SKM-1 (cell line): ENCODE results near the gene DDX54.
A peak's percentile ranks its signal among the peaks of the same experiment; 100 is the strongest.
"Not testable (repeated sequence)": the region's sequence is repeated elsewhere in the genome, so short reads cannot be mapped to it uniquely, and the experiment has no call there.

Source experiments
- DNase-seq: peaks from one replicate; lab custom pipeline; 2025; ENCODE audit not compliant: unreplicated experiment; lab: John Stamatoyannopoulos, UW

Gene DDX54

DNA sequence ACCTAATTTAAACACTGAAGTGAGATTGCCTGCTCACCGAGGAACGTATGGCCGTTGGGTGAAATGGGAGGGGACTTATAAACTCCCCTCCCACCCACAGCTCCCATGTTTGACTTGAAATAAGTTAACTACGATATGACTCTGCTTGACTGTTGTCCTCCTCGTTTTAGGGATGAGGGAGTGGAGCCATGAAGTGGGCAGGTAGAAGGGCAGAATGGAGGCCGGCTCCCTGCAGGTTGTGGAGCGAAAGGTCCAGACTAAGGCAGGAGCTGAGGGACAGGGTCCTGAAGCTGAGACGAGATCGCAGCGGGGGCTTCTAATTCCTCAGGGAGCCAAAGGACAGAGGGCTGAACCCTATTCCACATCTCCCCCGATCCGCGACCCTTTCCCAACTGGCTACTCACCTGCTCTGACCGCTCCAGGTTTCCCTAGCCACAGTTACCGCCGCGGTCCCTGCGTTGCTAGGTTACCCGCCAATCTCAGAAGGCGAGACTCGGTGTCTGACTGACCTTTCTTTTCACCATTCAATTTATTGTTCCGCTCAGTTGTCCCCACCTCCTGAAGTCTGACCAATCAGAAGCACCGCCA lies 35.4 kb upstream of the DDX54 start:
- no peak for DNase-seq

GRCh38 chr12:113216027-113216426 lies 30.7 kb upstream of the DDX54 start:
- no peak for DNase-seq

DNA sequence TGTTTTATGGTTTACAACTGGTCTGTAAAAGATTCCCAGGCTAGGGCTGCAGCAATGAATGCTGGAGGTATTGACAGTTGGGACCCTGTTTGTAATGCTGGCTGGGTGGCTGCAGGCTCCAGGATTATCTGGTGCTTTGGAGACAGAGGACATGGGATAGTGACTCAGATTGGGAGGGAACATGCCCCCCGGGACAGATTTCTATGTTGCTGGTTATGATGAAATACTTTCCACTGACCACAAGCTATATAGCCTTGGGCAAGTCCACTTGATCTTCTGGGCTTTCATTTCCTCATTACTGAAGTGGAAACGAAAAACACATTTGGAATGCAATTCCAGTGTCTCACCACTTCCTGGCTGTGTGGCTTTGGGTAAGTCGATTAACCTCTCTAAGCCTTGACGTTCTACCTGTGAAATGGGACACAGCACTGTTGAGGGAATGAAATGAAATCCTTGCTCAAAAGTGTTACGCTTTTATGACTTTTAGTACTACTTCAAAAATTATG lies 29.7 kb upstream of the DDX54 start:
- peak; percentile 59 for DNase-seq

GRCh38 chr12:113211160-113211559 lies 25.9 kb upstream of the DDX54 start:
- DNase-seq: no peak

DNA sequence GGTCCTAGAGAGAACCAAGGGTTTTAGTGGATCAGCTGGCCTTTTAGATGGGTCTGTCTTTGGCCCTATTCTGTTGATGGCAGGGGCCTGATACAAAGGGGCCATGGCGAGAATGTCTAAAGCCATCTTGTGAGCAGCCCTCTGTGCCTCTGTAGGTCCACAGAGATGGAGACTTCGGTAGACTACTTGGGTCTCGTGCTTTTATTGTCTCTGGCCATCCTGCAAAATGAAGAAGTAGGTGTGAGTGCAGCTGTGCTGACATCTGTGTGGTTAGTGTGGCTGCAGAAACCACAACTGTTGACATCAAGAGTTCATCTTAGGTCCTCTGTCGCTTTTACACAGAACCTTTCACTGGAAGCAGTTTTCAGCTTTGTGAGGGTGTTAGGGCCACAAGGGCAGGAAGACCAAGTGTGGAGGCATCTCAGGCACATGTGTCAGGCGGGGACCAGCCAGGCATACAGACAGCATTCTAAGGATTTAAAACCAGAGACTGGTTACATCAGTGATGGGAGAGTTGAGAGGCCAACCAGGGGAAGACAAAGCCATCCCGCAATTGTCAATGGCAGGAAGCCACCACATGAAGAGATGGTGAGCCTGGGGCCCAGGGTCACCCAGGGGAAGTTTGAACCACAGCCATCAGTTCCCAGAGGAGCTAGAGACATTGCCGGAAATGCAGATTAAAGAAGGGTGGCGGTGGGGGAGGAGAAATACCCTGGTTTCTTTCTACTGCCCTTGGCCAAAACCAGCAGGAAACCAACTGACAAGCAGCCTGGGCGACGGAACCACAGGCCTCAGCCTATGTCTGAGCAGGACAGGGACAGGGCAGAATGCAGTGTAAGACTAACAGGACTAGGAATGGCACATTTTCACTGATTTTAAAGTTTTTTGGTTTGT lies 23.0 kb upstream of the DDX54 start:
- DNase-seq: peak; percentile 67

DNA sequence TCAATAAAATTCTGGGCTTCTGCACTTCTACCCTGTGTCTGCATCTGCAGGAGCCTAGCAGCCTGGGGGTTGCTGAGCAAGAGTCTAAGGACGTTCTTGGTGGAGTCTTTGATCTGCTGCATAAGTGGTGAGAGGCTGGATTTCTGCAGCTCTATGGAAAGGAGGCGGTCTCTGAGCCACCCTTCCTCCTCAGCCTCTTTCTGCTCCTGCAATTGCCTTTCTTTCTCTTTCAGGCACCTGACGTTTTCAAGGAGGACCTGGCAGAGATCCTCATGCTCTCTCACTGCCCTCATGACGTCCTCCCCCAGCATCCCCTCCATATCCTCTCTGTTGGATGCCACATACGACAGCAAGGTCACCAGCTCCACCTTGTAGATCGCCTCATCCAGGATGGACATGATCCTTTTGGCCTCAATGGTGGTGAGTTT lies 22.3 kb upstream of the DDX54 start:
- no peak for DNase-seq

DNA sequence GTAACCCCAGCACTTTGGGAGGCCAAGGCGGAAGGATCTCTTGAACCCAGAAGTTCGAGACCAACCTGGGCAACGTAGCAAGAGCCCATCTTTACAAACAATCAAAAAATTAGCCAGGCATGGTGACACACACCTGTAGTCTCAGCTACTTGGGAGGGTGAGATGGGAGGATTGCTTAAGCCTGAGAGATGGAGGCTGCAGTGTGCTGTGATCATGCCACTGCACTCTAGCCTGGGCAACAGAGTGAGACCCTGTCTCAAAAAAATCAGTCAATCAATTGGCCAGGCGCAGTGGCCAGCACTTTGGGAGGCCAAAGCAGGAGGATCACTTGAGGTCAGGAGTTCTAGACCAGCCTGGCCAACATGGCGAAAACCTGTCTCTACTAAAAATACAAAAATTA lies 21.5 kb upstream of the DDX54 start:
- not testable (repeated sequence) for DNase-seq

DNA sequence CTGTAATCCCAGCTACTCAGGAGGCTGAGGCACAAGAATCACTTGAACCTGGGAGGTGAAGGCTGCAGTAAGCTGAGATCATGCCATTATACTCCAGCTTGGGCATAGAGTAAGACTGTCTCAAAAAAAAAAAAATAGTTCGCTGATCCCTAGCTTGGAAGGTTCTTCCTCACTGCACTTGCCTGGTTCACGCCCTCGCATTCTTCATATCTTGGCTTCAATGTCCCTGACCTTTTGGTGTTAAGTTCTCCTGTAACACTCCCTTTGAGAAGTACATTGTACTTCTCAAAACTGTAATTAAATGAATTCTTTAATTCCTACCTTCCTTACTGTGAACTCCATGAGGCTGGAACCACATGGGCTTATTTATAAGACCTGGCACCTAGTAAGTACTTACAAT lies 19.5 kb upstream of the DDX54 start:
- no peak for DNase-seq

- no peak for DNase-seq
These were observed 18.8 kb upstream of the DDX54 start for GRCh38 chr12:113203852-113204760.

DNA sequence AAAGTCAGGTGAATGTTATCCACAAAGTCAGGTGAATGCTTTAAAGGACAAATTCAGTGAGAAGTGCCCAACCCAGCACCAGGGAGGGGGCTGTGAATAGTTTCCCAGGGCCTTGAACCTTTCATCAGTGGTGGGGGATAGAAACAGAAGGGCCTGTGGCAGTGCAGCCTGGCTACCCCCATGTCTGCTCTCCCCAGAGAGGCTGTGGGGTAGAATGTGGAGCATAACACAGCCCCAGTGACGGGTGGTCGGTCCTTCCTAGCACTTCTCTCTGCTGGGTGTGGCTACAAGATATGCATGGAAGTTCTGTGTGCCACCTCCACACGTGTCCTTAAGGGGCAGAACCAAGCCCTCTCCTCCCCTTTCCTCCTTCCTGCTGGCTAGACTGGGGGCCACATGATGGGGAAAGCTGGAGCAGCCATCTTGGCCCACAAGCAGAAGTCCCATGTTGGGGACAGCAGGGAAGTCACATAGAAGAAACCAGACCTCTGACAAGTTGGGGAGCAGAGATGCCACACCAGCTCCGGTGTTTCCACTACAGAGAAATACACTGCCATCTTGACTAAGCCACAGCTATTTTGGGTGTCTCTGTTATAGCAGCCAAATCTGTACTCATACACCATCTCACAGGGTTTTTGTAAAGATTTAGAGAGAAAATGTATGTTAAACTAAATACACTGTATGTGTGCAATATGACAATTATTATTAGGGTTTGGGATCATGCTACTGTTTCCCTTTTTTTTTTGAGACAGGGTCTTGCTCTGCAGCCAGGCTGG lies 17.2 kb upstream of the DDX54 start:
- no peak for DNase-seq

DNA sequence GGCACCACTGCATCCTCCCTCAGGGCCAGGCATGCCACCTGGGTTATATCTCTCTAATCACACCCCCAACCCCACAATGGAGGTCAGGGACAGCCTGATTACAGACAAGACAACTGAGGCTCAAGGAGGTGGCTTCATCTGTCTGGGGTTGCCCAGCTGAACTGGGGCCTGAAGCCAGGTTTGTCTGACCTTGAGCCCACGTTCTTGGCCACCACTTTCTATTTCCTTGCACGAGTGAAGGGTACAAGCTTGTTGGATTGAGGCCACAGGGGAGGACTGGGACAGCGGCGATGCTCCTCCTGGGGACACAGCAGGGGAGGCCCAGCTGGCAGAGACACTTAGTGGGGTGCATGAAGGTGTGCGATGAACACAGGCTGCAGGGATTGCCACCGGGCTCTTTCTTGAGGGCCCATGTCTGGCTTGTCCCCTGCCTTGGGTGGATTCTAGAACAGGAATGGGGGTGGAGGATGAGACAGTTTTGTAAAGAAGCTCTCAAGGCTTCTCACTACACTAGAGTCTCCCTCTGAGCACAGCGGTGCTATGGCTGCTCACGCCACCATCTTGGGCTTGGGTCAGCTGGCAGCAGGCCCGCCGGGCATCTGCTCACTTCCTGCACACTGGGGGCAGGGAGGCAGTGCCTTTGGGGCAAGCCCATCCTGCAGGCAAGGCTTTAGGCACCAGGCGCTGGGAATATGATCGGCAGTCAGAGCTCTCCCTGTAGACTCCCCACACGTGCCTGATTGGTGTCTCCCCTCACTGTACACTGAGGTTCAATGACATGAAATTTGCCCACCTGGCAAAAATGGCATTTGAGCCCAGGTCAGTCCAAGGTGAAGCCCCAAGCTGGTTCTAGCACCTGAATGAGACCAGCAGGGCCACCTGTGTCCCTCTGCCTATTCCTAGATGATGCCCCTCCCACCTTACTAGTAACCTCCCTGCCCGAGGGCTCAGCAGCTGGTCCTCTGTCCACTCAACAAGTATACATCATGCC lies 16.2 kb upstream of the DDX54 start:
- DNase-seq: no peak

DNA sequence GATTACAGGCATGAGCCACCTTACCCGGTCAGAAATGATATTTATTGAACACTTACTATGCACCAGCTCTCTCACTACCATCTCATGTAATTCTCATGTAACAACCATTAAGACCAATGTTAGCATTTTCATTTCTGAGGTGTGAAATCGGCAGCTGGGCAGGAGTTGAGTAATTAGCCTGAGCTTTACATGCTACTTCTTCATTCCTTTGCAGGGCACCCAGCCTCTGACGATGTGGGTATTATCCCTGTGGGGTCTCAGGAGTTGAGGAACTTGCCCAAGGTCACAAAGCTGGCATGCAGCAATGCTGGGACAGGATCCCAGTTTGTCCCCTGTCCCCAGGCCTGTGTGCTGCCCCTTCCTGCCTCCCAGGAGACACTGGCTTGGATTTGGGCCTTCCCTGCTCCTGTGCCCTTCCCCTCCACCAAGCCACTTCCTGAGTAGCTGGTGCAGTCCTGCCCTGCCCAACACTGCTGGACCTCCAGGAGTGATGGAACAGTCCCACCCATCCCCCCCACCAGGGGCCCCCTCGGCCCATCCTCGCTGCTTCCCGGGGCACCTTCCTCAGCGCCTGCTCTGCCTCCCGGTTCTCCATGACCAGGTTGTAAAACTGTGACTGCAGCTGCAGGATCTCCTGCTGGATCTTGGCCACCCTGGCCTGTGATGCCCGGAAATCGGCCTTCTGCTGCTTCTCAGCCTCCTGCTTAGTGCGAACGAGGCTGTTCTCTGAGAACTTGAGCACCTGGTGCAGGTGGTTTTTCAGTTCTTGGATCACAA lies 14.9 kb upstream of the DDX54 start:
- DNase-seq: no peak

DNA sequence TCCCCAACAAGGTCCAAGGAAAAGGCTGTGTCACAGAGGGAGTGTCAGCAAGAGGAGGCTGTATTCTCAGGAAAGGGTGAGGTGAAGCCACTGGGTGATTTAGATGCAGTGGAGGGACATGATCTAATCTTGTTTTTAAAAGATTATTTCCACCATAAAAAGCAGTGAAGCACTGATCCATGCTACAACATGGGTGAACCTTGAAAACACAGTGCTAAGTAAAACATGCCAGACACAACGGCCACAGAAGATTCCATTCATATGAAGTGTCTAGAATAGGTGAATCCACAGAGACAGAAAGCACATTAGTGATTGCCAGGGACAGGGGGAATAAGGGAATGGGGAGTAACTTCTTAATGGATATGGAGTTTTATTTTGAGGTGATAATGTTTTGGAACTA lies 13.0 kb upstream of the DDX54 start:
- DNase-seq: no peak

DNA sequence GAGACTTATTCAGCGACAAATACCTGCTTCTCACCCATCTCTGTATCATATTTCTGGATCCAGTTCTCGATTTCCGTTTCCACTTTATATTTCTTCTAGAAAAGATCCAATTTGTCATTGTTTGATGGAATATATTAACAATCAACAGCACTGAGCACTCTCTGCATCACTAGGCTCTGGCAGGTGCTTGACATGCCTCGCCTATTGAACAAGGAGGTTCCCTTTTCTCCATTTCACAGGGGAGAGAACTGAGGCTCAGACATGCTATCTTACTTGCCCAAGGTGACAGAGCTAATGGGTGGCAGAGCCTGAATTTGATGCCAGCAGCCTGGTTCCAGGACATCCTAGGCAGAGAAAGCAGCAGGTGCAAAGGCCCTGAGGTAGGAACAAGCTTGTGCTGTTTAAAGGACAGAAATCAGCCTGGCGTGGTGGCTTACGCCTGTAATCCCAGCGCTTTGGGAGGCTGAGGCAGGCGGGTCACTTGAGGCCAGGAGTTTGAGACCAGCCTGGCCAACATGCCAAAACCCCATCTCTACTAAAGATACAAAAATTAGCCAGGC lies 12.3 kb upstream of the DDX54 start:
- DNase-seq: no peak

DNA sequence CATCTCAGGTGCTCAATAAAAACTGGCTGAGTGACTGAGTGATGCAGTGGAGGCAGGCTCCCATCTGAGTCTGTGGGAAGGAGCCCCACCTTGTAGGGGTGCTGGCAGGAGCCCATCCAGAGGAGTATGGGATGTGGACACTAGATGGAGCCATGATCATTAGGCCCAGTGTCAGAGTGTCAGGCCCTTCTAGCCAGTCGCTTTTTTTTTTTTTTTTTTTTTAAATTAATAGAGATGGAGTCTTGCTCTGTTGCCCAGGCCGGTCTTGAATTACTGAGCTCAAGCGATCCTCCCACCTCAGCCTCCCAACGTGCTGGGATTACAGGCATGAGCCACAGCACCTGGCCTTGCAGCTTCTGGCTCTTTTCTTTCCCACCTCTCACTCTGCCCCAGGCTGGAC lies 11.7 kb upstream of the DDX54 start:
- peak; percentile 15 for DNase-seq

DNA sequence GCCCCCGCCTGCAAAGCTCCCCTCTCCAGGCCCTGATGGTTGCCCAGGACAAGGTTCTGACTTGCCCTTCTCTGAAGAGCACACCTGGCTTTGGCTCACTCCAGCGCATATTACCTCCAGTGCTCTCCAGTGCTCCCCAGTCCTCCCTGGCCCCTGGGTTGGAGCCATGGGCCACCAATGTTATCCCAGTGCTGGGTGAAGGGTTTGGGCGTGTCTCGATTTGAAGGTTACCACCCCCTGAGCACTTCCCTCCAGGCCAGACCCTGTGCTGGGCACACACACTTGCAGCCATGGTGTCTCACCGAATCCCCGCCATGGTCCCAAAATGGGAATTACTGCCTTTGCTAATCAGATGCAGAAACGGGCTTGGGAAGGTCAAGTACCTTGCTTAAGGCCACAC lies 11.3 kb upstream of the DDX54 start:
- DNase-seq: no peak

DNA sequence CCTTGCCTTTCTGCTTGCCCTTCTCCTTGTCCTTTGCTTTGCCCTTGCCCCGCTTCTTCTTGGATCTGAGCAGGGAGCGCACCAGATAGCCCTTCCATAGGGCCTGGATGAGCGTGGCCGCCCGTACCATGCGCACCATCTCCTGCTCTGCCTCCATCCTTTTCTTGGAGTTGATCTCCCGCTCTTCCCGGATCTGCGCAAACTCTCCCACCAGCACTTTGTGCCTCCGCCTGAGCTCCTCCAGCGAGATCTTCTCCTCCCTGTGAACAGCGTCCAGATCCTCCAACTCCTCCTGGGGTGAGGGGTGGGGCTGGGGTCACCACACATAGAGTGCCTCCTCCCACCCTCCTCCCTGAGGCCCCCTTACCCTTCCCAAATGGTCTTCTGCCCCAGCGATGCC lies 10.3 kb upstream of the DDX54 start:
- no peak for DNase-seq

- no peak for DNase-seq
These were observed 9.7 kb upstream of the DDX54 start for GRCh38 chr12:113194971-113195391.
